Cardiac muscle cell (in vitro differentiated cells and primary cell): ENCODE data around the gene SF3B2. TPM values are rescaled to one million over a fixed set of nuclear protein-coding genes. Genes with fewer than 3 reads are reported as not detected.

Experiments used
- DNase-seq, 2 donors: peaks; one replicate each; pipeline versions ENCODE4 v3.0.0 to v3.0.0-alpha.2; 2010 to 2017; ENCODE audit warnings: low read depth in 1 of 2, low spot score in 1 of 2
- H3K27ac ChIP-seq: fragments of 200-600 bp; sonication (generic); 2 replicates; pipeline ENCODE4 v1.5.1; 2016
- H3K27me3 ChIP-seq: fragments of 200-600 bp; sonication (generic); 2 replicates; pipeline ENCODE4 v1.6.0; 2016; ENCODE audit warnings: control low read depth
- H3K36me3 ChIP-seq: fragments of 200-600 bp; sonication (generic); 2 replicates; pipeline ENCODE4 v1.5.1; 2016; ENCODE audit warnings: control low read depth
- H3K4me1 ChIP-seq: fragments of 200-600 bp; sonication (generic); 2 replicates; pipeline ENCODE4 v1.8.1; 2017; ENCODE audit warnings: low read depth, mild to moderate bottlenecking, mixed run types
- H3K4me3 ChIP-seq: fragments of 200-600 bp; sonication (generic); 2 replicates; pipeline ENCODE4 v1.5.1; 2016; ENCODE audit warnings: mild to moderate bottlenecking
- H3K9me3 ChIP-seq: fragments of 200-600 bp; sonication (generic); 2 replicates; pipeline ENCODE4 v1.5.1; 2017; ENCODE audit warnings: low read depth, mild to moderate bottlenecking, control low read depth
- CTCF ChIP-seq: IDR thresholded peaks from 2 replicates; pipeline ENCODE4 v1.5.1; 2012; ENCODE audit warnings: low read depth, mild to moderate bottlenecking, low read length
- polyA plus RNA-seq: library from polyadenylated mRNA; unstranded; fragments of >200 nt; fragmentation: Nextera tagmentation; extraction: Ambion mirVana; gene quantifications from 2 replicates; pipeline ENCODE4 v1.2.1, GENCODE V29; 2016
- total RNA-seq: library from RNA; depleted of rRNA; stranded (reverse); fragments of >200 nt; gene quantifications from 2 replicates; pipeline ENCODE4 v1.2.3, GENCODE V29; 2016

The SF3B2 gene
- total and polyA plus RNA-seq, 2 experiments from 2014 or later, result 184 to 210 TPM

GRCh38 chr11:66101066-66101464 lies 48.9 kb downstream of the SF3B2 start:
- Histone ChIP-seq H3K36me3 (no peaks in the 10 kb centered on the region), H3K4me1 (no peaks in the 10 kb centered on the region), H3K27me3 (no peaks in the 10 kb centered on the region), H3K27ac (no peak overlapping the region), H3K9me3 (no peaks in the 10 kb centered on the region), H3K4me3 (no peak overlapping the region)
- no peak for DNase-seq
- TF ChIP-seq CTCF, result no peak

- Histone ChIP-seq H3K36me3 (no peaks in the 10 kb centered on the region), H3K4me3 (no peak overlapping the region), H3K4me1 (no peaks in the 10 kb centered on the region), H3K27me3 (no peaks in the 10 kb centered on the region), H3K27ac (no peak overlapping the region), H3K9me3 (no peaks in the 10 kb centered on the region)
- DNase-seq, result no peak
- no peak for TF ChIP-seq CTCF
Measured at GRCh38 chr11:66104057-66104638, 52.0 kb downstream of the SF3B2 start.

- no peak overlapping the region for H3K4me3 ChIP-seq
- no peak for DNase-seq
- peaks cover 1% of the 10 kb centered on the region for H3K4me1 ChIP-seq
- TF ChIP-seq CTCF, result no peak
- no peaks in the 10 kb centered on the region for H3K36me3 ChIP-seq
- no peaks in the 10 kb centered on the region for H3K27me3 ChIP-seq
- no peak overlapping the region for H3K27ac ChIP-seq
- no peaks in the 10 kb centered on the region for H3K9me3 ChIP-seq
Measured at GRCh38 chr11:66106786-66107599, 54.8 kb downstream of the SF3B2 start.

- no peak overlapping the region for H3K27ac ChIP-seq
- H3K4me3 ChIP-seq, result no peak overlapping the region
- H3K4me1 ChIP-seq, result peaks cover 10% of the 10 kb centered on the region
- DNase-seq, result no peak
- no peaks in the 10 kb centered on the region for H3K36me3 ChIP-seq
- no peaks in the 10 kb centered on the region for H3K9me3 ChIP-seq
- TF ChIP-seq CTCF, result no peak
- no peaks in the 10 kb centered on the region for H3K27me3 ChIP-seq
Measured at GRCh38 chr11:66107600-66108510, 55.7 kb downstream of the SF3B2 start.

GRCh38 chr11:66109294-66109693 lies 57.1 kb downstream of the SF3B2 start:
- Histone ChIP-seq H3K4me1 (peaks cover 11% of the 10 kb centered on the region), H3K27me3 (no peaks in the 10 kb centered on the region), H3K9me3 (no peaks in the 10 kb centered on the region), H3K36me3 (no peaks in the 10 kb centered on the region), H3K27ac (no peak overlapping the region), H3K4me3 (no peak overlapping the region)
- no peak for DNase-seq
- TF ChIP-seq CTCF, result no peak
